IMR-90 (cell line): ENCODE data around the gene CHST3.

Experiments used
- CEBPB ChIP-seq: IDR thresholded peaks from 2 replicates; pipeline ENCODE4 v1.6.1; 2012; ENCODE audit warnings: low read depth, low read length, improper control_type of control experiment
- POLR2A ChIP-seq: IDR thresholded peaks from 2 replicates; pipeline ENCODE4 v1.6.1; 2012; ENCODE audit warnings: mild to moderate bottlenecking, low read depth, low read length
- TF ChIP-seq, protein P1 (sequence below): conservative IDR thresholded peaks from 2 replicates; pipeline ENCODE4 v1.5.1; 2012; ENCODE audit warnings: mild to moderate bottlenecking, low read depth, low read length, improper control_type of control experiment

- TF ChIP-seq CEBPB (no peak), POLR2A (no peak)
- TF ChIP-seq, protein P1, sequence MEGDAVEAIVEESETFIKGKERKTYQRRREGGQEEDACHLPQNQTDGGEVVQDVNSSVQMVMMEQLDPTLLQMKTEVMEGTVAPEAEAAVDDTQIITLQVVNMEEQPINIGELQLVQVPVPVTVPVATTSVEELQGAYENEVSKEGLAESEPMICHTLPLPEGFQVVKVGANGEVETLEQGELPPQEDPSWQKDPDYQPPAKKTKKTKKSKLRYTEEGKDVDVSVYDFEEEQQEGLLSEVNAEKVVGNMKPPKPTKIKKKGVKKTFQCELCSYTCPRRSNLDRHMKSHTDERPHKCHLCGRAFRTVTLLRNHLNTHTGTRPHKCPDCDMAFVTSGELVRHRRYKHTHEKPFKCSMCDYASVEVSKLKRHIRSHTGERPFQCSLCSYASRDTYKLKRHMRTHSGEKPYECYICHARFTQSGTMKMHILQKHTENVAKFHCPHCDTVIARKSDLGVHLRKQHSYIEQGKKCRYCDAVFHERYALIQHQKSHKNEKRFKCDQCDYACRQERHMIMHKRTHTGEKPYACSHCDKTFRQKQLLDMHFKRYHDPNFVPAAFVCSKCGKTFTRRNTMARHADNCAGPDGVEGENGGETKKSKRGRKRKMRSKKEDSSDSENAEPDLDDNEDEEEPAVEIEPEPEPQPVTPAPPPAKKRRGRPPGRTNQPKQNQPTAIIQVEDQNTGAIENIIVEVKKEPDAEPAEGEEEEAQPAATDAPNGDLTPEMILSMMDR: no peak
These were observed 73.1 kb downstream of the CHST3 start for GRCh38 chr10:72037266-72037665.
